Measurements from ENCODE around the gene RAB18. TPM values are rescaled to one million over a fixed set of nuclear protein-coding genes. Genes with fewer than 3 reads are reported as not detected.

RAB18 gene
- total and polyA plus RNA-seq, 9 of the 15 experiments (the other 6 are each of a cell fraction or from before 2014, with no cell fraction given), result 10.5 to 46.3 (median 32.5) TPM

DNA sequence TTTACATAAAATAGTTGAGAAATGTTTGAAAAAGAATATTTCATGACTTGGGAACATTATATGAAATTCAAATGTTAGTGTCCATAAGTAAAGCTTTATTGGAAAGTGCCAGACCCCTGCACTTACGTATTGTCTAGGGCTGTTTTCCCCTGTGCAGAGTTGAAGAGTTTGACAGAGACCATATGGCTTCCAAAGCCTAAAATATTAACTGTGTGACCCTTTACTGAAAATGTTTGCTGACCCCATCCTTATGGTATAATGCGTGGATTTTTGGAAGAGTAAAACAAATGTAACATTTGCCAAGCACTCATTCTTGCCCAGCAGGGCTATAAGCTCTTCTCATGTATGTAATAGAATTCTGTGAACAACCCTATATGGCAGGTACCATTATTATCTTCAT, 40.1 kb upstream of the RAB18 start:
- no peak for DNase-seq (ENCODE audit: extremely low read depth in 1 of 4, low spot score in 3 of 4)
- FAIRE-seq, result no peak
- H4K20me1 ChIP-seq (replicated peaks; ENCODE audit: control insufficient read depth, insufficient read depth, low read length), result no peaks in the 10 kb centered on the region
- no peaks in the 10 kb centered on the region for H3K79me2 ChIP-seq (ENCODE audit: control insufficient read depth, insufficient read depth, low read length)
- no peaks in the 10 kb centered on the region for H3K9me3 ChIP-seq (replicated peaks; ENCODE audit: control insufficient read depth, insufficient read depth, low read depth, low read length)
- no peak overlapping the region for H3K4me2 ChIP-seq (ENCODE audit: insufficient read depth, low read length)
- ATAC-seq, result no peak
- ChIA-PET POLR2A (interaction anchor here (0.6 to 1.3 kb wide), 2 partner anchors 10 to 340 kb away, joined by 3 to 4 read pairs; no protein-coding TSS in a partner anchor), CTCF (ENCODE audit: low intra/inter-chr PET ratio) (no interaction called here)
- H3K9me1 ChIP-seq (ENCODE audit: control insufficient read depth, insufficient read depth, low read length), result no peaks in the 10 kb centered on the region
- BruUV-seq (replicated peaks), result no TSS peak
- intact Hi-C loops (cut with micrococcal nuclease), result no loop called here
- H3K36me3 ChIP-seq (ENCODE audit: control insufficient read depth, insufficient read depth, low read length), result no peaks in the 10 kb centered on the region
- peaks cover 2 to 7% of the 10 kb centered on the region in 2 experiments; a peak in 2 of 5 replicates for H3K27me3 ChIP-seq (ENCODE audit: control insufficient read depth in 2 of 2, insufficient read depth in 2 of 2, low read length in 2 of 2)
- H3K27ac ChIP-seq (ENCODE audit: extremely low read depth, low read depth, low read length), result no peak overlapping the region
- H3K4me3 ChIP-seq, result no peak overlapping the region
- TF ChIP-seq SMAD3 (CRISPR knock-in tag; conservative IDR thresholded peaks at IDR 0.05) (no peak), TRIM24 (IDR thresholded peaks at IDR 0.05) (no peak)
- H2AFZ ChIP-seq (ENCODE audit: low read depth, low read length), result no peak overlapping the region
- WGBS (ENCODE audit: insufficient coverage, low coverage, missing lambda C conversion rate), result 3% methylated on average over 2 of the region's 2 CpGs
- in situ Hi-C loops (cut with MboI), result no loop called here
- H3K9ac ChIP-seq (ENCODE audit: insufficient read depth in 1 of 2, low read depth in 2 of 2, low read length in 2 of 2), result no peak overlapping the region
- no peaks in the 10 kb centered on the region; a peak in 1 of 5 replicates for H3K4me1 ChIP-seq (replicated peaks in 1 of 2; ENCODE audit: control insufficient read depth in 2 of 2, insufficient read depth in 2 of 2, low read length in 2 of 2)

DNA sequence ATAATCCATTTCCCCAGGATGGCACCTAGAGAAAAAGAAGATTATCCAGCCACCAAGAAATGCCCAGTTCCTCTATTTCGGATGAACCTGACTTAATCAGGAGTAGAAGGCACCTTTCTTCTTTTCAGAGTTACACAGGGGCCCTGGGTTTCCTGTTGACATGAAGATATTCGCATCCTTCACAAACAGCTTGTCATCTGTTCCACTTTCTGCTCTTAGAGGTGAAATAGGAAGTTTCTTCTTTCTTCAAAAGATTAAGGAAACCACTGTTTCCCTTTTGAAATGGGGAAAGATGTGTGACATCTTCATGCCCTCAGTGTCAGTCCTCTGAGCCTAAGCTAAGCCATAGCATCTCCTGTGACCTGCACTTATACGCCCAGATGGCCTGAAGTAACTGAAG, 39.1 kb upstream of the RAB18 start:
- intact Hi-C loops (cut with micrococcal nuclease), result no loop called here
- CTCF ChIA-PET (ENCODE audit: low intra/inter-chr PET ratio), result no interaction called here
- POLR2A ChIA-PET, result no interaction called here
- DNase-seq (ENCODE audit: extremely low read depth in 1 of 4, low spot score in 3 of 4), result no peak
- ATAC-seq, result no peak
- Histone ChIP-seq H3K27me3 (ENCODE audit: control insufficient read depth in 2 of 2, insufficient read depth in 2 of 2, low read length in 2 of 2) (peaks cover 0 to 7% of the 10 kb centered on the region in 2 experiments; a peak in 2 of 5 replicates), H3K9ac (ENCODE audit: insufficient read depth in 1 of 2, low read depth in 2 of 2, low read length in 2 of 2) (no peak overlapping the region), H3K4me2 (ENCODE audit: insufficient read depth, low read length) (no peak overlapping the region), H3K4me1 (replicated peaks in 1 of 2; ENCODE audit: control insufficient read depth in 2 of 2, insufficient read depth in 2 of 2, low read length in 2 of 2) (no peaks in the 10 kb centered on the region; a peak in 1 of 5 replicates), H3K79me2 (ENCODE audit: control insufficient read depth, insufficient read depth, low read length) (no peaks in the 10 kb centered on the region), H2AFZ (ENCODE audit: low read depth, low read length) (no peak overlapping the region), H3K36me3 (ENCODE audit: control insufficient read depth, insufficient read depth, low read length) (no peaks in the 10 kb centered on the region), H3K4me3 (no peak overlapping the region), H3K9me3 (replicated peaks; ENCODE audit: control insufficient read depth, insufficient read depth, low read depth, low read length) (no peaks in the 10 kb centered on the region), H3K9me1 (ENCODE audit: control insufficient read depth, insufficient read depth, low read length) (no peaks in the 10 kb centered on the region), H4K20me1 (replicated peaks; ENCODE audit: control insufficient read depth, insufficient read depth, low read length) (no peaks in the 10 kb centered on the region), H3K27ac (ENCODE audit: extremely low read depth, low read depth, low read length) (no peak overlapping the region)
- FAIRE-seq, result no peak
- in situ Hi-C loops (cut with MboI), result no loop called here
- TF ChIP-seq THRB (CRISPR knock-in tag; conservative IDR thresholded peaks at IDR 0.05) (no peak), PREB (CRISPR knock-in tag; IDR thresholded peaks at IDR 0.05) (no peak), ASH1L (IDR thresholded peaks at IDR 0.05; ENCODE audit: borderline replicate concordance, low read depth, partially characterized antibody) (no peak), HIVEP1 (CRISPR knock-in tag; IDR thresholded peaks at IDR 0.05) (no peak), PYGO2 (tag; IDR thresholded peaks at IDR 0.05) (no peak), ZNF584 (CRISPR knock-in tag; IDR thresholded peaks at IDR 0.05; ENCODE audit: low read depth) (no peak), FOS (IDR thresholded peaks at IDR 0.05; ENCODE audit: extremely low read depth, insufficient read length) (no peak)
- WGBS (ENCODE audit: insufficient coverage, low coverage, missing lambda C conversion rate), result 5% methylated on average over 3 of the region's 3 CpGs
- BruUV-seq (replicated peaks), result no TSS peak

Measured in K562 (cell line).